GM21423 (cell line): ENCODE measurements around the gene LRRC55.

Experiments
- ATAC-seq: cut with Tn5 transposase; IDR thresholded peaks from one replicate; pipeline ENCODE4 v1.9.1; 2021; ENCODE audit warnings: mild to moderate bottlenecking, moderate library complexity; ENCODE audit not compliant: unreplicated experiment

Gene LRRC55, protein sequence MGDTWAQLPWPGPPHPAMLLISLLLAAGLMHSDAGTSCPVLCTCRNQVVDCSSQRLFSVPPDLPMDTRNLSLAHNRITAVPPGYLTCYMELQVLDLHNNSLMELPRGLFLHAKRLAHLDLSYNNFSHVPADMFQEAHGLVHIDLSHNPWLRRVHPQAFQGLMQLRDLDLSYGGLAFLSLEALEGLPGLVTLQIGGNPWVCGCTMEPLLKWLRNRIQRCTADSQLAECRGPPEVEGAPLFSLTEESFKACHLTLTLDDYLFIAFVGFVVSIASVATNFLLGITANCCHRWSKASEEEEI

DNA sequence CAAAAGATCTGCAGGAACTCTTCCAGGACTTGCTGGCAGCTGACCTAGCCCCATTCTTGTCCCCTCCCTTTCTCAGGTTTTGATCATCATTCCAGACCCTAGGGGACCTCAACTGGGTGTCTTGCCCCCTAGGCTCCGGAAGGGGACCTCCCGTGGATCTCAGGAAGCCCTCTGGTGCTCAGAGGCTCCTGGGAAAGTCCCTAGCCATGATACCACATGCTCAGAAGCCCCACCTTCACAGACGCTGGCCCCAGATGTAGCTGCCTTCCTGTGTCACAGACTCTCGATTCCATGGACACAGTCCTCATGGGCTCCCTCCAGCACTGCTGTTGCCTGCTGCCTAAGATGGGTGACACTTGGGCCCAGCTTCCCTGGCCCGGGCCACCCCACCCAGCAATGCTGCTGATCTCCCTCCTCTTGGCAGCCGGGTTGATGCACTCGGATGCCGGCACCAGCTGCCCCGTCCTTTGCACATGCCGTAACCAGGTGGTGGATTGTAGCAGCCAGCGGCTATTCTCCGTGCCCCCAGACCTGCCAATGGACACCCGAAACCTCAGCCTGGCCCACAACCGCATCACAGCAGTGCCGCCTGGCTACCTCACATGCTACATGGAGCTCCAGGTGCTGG is at the start of gene LRRC55:
Gene LRRC55 (plus strand): TSS at position 276 of the 628 bp plus-strand sequence. CDS start 70 bp downstream, at position 346.
- no peak for ATAC-seq

DNA sequence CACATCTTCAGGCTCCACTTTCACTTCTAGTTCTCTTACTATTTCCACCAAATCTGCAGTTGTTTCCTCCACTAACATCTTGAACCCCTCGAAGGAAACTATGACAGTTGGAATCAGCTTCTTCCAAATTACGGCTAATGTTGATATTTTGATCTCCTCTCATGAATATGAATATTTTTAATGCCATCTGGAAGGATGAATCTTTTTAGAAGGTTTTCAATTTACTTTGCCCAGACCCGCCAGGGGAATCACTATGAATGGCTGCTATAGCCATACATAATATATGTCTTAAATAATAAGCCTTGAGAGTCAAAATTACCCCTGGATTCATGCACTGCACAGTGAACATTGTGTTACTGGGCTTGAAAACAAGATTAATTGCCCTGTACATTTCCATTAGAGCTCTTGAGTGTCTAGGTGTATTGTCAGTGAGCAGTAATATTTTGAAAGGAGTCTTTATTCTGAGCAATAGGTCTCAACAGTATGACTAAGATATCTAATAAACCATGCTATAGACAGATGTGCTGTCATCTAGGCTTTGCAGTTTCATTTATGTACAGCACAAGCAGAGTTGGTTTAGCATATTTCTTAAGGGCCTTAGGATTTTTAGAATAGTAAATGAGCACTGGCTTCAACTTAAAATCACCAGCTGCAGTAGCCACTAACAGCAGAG is 48.3 kb upstream of the LRRC55 start:
- no peak for ATAC-seq

DNA sequence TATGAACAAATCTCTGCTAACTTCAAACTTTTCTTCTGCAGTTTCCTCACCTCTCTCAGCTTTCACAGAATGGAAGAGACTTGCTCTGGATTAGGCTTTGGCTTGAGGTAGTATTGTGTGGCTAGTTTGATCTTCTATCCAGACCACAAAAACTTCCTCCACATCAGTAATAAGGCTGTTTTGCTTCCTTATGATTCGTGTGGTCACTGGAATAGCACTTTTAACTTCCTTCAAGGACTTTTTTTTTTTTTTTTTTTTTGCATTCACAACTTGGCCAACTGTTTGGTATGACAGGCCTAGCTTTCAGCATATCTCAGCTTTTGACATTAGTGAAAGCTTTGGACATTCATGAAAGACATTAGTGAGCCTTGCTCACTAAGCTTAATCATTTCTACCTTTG is 47.5 kb upstream of the LRRC55 start:
- ATAC-seq = no peak

DNA sequence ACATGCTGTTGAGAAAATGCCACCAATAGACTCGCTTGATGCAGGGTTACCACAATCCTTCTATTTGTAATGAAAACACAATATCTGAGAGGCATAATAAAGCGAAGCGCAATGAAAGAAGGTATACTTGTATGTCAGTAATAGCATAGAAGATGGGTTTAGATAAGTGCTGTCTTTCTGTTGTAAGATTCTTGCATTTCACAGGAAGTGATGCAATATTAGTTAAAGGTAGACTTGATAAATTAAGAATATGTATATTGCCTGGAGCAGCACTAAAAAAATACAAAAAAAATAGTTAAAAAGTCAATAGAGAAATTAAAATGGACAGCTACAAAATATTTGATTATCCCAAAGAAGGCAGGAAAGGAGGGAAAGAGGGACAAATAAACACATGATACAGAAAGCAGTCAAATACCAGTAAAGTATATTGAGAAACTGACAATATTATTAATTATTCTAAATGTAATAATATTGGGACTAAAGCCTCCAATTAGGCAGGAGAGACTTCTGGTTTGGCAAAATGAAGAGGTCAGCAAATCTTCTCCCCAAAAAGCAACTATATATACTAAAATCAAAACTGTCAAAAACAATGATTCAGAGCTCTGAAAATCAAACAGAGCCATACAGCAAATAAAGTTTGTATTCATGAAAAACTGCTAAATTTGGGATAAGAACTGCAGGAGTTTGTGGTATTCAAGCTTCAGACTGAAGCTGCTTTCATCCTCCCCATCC is 46.6 kb upstream of the LRRC55 start:
- ATAC-seq = no peak

DNA sequence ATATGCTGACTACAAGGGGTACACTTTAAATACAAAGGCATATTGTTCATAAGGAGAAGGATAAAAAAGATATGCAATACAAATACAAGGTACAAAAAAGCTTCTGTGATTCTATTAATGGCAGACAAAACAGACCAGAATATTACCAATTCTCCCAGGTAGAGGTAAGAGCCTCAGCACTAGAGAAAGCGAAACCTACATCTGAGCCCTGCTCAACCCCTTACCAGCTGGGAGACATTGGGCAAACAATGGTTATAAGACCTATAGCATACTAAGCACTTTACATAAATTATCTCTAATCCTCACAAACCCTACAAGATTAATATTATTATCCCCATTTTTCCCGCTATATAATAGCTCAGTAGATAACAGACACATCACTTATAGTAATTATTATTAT is 41.2 kb upstream of the LRRC55 start:
- no peak for ATAC-seq

DNA sequence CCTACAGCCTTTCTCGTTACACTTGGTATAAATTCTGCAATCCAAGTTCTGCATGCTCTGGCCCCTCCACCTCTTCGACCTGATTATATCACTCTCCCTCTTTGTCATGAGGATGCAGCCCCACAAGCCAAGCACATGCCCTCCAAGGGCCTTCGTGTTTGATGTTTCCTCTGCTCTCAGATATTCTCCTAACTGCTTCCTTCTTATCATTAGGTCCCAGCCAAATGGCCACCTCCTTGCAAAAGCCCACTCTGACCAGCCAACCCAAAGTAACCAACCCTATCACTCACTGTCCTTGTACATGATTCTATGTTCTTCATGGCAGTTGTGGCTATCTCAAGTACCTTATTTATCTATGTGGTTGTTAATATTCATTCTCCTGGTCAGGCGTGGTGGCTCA is 38.3 kb upstream of the LRRC55 start:
- ATAC-seq = no peak

DNA sequence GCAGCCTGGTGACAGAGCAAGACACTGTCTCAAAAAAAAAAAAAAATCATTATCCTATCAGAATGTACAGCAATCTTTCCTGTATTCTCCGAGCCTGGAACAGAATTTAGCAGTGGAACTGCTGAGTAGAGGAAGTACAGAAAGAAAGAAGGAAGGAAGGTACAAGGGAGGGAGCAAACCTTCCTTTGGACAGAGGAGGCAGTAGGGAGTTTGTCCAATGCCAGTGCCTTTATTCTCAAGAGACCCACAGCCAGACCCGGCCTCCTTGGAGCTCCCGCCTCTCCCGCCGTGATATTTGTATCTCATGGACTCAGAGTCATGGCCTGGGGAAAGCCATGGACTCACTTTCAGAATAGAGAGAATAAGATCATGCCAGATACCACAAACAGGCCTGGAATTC is 37.7 kb upstream of the LRRC55 start:
- no peak for ATAC-seq

DNA sequence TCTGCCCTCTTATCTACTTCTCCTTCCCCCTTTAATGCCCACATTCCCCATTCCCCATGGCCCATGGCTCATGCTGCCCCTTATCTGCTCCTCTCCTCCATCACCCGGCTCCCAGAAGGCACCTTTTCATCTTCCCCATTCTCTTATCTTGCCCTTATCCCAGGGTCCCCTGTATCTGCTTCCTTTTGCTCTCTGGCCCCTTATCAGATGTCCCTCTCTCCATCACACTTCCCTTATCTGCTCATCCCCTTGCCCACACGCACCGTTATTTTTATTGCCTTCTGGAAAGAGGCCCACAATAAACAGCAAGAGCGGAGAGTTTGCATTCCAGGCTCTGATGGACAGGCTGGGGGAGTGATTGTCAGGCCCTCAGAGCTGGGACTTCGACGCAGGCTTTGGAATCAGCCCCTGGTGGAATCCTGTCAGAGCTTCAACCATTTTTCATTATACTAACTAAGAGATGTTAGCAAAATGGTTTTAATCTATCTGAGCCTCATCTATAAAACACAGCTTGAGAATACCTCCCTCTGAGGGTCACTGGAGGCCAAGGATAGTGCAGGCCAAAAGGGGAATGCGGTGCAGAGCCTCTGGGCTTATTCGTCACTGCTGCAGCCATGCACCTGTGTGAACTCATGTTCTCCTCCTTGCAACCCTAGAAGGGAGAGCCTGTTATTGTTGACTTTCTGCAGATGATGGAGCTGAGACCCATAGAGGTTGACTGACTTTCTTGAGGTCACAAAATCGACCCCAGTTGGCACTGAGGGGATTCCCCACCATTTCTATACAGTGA is 37.0 kb upstream of the LRRC55 start:
- no peak for ATAC-seq

DNA sequence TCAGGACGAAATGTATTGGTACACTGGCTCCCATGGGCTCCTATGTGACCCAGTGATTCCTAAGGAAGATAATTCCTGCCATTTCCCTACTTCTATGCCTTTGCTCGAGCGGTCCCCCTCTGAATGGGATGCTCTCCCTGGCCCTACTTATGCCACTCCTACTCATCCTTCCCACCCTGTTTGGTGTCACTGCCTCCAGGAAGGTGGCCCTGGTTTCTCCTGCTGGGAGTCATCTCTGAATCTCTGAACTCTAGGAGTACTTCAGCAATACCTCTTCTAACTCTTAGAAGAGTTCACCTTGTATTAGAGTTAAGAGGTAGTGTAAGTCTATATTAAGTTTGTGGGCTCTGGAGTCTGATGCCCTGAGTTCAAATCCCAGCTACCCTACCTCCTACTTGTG is 35.5 kb upstream of the LRRC55 start:
- ATAC-seq = no peak

DNA sequence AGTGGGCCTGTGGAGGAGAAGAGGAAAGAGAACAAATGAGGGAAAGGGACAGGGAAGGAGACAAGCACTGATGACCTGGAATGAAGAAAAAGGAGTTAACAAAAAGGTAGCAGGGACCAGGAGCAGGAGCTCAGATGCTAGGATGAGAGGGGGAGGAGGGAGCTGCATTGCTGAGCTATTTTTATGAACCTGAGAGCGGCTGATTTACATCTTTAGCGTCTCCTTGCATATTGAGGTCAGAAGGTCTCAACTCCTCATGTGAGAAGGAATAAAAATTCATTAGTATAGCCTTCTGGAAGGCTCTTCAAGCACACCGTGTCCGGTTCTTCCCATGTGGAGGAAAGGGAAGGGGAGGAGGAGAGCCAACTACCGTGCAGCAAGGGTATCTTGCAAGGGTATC is 33.1 kb upstream of the LRRC55 start:
- ATAC-seq = no peak

DNA sequence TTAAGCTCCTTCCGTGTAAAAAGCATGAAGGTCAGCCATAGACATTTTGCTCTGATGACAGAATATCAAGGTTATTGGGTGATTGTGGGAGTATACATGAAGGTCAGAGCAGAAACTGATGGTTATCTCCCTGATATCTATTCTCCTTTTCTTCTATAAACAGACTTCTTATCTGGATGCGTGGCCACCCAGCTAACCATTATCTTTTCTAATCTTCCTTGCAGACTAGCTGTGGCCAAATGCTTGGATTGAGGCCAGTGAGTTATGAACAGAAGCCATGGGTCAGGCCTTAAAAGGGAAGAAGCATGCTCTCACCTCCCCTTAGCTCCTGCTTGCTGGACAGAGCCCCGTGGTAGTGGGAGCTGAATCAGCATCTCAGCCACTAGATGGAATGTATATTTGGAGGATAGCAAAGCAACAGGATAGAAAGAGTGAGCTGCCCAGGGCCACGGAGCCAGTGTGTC is 31.3 kb upstream of the LRRC55 start:
- ATAC-seq = no peak

DNA sequence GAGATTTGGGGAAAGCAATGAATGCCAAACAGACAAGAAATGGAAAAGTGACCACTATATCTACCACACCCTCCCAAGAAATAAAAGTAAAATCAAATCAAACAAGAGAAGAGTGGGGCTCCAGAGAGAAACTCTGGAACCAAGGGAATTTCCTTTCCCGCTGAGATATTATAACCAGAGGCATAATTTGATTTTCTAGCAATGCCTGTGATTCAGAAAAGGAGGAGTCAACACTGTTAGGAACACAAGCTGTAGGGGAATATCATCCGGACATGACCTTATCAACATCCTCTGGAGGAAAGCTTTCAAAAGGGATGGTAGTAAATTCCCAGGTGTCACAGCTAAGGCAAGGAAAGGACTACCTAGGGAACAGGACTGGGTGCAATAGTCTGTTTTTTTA is 29.6 kb upstream of the LRRC55 start:
- ATAC-seq = no peak

DNA sequence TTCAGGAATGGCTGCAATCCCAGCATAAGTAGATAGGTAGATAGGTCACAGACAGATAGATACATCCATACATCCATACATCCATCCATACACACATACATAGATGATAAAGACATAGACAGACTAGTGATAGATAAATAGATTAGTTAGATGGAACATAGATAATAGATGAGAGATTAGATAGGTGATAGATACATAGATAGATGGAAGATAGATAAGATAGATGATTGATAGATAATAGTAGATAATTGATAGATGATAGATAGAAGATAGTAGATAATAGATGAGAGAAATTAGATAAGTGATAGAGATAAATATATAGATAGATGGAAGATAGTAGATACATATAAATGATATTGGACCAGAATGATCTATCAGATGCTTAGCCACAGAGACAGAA is 28.3 kb upstream of the LRRC55 start:
- no peak for ATAC-seq

DNA sequence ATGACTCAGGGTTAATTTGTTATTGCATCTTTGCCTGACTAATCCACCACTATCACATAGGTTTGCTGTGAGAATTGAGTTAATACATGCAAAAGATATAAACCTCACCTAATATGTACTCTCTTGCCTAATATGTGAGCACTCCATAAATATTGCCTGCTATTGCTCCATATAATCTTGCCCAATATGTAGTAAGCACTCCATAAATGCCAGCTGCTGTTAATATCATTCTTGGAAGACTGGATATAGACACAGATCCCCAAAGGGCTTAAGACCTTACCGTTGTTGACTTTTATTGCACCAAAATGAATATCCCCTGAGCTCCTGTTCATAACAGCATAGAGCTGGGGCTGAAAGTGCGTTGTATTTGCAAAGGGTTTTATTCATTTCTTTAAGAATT is 27.0 kb upstream of the LRRC55 start:
- ATAC-seq = no peak

DNA sequence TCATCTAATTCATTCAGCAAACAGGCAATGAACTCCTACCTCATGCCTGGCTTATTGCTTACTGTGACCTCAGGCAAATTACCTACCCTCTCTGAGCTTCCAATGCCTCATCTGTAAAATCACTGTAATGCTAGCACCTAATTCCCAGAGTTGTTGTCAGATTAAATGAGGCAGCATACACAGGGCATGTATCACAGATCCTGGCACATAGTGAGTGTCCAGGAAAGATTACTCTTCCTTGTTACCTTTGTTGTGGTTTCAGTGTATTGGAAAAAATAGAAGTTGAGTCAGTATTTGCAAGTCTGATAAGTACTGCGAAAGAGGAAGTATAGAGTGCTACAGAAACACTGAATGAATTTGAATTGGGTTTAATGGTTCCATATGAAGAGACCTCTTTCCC is 26.4 kb upstream of the LRRC55 start:
- no peak for ATAC-seq

DNA sequence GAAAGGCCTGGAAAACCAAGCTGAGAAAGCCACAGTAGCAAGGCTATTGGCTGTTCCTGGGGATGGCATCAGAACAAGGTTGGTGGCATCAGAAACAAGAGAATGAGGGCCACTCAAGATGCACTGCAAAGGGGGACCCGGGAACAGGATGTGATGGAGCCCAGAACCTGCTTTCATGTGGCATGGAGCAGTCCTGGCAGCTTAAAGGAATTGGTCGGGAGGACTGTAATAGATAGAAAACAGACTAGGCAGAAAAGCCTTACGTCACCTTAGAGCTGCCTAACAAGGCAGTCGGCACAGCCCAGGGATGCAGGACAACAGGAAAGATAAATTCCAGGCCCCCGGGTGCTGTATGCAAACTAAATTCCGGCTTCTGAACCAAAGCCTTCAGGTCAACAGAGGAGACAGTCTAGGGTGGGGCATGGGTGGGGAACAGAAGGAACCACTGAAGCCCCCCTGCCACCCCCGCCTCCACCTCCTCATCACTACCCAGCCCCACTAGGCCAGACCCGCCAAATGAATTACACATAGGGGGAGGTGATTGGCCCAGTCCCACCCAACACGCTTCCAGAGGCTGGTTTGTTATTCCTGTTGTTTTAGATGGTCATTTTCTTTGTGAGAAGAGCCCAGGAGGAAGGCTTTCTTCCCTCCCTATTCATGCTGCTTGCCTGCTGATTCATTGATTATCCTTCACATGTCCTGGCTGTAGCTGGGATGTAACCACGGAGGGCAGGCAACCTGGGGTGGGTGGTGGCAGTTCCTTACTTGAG is 25.7 kb upstream of the LRRC55 start:
- ATAC-seq = no peak

DNA sequence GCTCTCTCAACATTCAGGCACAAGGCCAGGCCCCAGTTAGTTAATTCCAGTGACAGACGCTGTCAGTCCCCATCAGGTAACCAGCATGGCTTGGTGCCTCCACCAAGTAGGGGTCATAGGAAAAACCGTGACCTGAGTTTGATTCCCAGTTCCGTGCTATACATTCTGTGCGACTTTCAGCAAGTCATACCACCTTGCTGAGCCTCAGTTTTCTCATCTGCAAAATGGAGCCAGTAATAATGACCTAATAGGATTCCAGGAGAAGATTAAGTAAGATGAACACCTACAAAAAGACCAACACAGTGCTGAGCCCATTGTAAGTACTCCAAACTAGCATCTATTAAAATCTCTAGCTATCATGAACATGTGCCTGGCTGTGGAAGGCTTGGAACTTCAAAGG is 24.8 kb upstream of the LRRC55 start:
- no peak for ATAC-seq

DNA sequence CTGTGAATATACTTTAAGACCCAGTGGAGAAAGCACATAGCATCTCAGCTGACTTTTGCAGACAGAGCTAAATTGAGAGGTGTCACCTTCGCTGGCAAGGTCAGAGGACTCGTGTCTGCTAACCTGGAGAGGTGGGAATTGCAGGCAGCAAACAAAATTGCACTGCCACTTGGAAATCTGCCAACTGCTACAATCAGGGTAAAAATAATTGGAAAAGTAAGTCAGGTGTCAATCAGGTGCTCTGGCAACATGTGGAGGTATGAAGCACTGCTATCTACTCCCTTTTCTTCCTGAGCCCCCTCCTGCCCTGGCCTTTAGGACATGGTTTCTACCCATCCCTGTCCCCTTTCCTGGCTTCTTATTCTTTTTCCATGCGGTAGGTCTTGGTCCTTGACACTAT is 24.1 kb upstream of the LRRC55 start:
- no peak for ATAC-seq

DNA sequence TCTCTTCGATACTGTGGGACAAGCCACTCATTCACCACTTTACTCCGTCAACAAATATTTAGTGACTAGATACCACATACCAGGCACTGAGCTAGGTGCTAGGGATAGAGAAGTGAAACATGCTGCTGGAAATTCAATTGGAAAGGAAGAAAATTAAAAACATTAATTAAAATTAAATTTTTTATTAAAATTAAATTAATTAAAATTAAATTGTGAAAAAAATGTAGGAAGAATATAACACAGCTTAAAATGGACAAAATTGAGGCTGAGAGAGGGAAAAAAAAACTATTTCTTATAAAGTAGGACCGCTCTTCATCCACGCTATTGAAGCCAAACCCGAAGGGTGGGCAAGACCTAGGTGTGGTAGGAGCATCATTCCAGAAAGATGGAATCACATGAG is 23.6 kb upstream of the LRRC55 start:
- no peak for ATAC-seq

DNA sequence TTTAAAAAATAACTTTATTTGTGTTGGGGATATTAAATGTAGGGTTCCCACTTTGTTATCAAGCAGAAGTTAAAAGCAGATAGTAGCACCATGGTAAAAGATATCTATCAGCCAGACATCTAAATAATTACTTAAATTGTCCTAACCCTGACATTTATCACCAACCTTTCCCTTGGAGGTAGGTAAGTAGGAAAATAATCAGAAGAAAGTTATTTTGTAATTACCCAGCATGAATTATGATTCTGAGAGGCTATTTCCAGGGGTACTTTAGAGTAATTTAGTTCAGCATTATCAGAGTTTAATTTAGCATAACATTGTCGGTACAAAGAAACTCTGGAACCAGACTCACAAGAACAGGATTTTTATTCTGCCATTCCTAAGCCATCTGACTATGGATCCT is 23.2 kb upstream of the LRRC55 start:
- no peak for ATAC-seq
